Vagina (tissue), 2 donors: ENCODE data around the gene LANCL2.

Experiments
- POLR2A ChIP-seq, 2 donors: fragments of 450-650 bp; IDR thresholded peaks; one replicate each; pipeline ENCODE4 v1.6.1; 2017; ENCODE audit warnings: antibody characterized with exemption in 2 of 2, mild to moderate bottlenecking in 2 of 2, moderate library complexity in 2 of 2
- POLR2AphosphoS5 ChIP-seq, 2 donors: sonication (generic); formaldehyde crosslinking; IDR thresholded peaks; one replicate each; pipeline ENCODE4 v1.9.0; 2017; ENCODE audit warnings: antibody characterized with exemption in 2 of 2, mild to moderate bottlenecking in 2 of 2, low read depth in 1 of 2; ENCODE audit not compliant: insufficient read depth in 1 of 2

DNA sequence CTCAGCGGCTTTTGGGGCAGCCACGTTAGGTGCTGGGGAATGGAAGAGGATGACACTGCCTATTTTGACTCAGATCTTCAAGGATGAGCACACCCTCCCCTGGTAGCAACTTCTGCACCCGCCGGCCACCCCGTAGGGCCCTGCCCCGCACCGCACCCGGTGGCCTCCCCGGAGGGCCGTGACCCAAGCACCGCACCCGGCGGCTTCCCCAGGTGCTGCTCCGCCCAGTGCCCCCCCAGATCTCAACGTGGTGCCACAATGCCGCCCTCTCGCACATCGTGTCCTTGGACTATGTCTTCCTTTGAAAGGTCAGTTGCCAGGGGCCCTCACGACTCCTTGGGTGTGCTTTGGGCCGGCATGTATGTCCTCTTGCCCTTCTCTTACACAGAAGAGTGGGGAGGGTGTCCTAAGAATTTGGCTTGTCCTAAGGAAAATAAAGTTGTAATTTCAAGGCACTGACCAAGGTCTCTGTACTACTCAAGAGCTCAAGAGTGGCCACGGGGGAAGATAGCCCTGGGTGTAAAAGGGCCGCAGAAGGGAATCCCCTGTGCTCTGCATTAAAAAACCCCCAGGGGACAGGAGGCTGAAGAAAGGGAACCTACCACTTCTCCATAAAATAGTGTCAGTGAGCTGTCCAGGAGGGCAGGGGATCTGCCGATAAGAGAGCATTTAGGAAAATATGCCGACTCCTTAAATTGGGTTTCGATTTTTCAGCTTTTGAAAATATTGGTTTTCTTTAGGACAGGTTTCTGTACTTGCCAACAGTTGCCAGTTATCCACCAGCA lies 1.6 kb upstream of the LANCL2 start:
- no peak for TF ChIP-seq POLR2A (IDR thresholded peaks at IDR 0.05)
- no peak for TF ChIP-seq POLR2AphosphoS5 (IDR thresholded peaks at IDR 0.05; ENCODE audit: insufficient read depth in 1 of 2, low read depth in 1 of 2)
